Endothelial cell (in vitro differentiated cells): ENCODE measurements around the gene FOXA1. TPM values are rescaled to one million over a fixed set of nuclear protein-coding genes. Genes with fewer than 3 reads are reported as not detected.

Source experiments
- DNase-seq: peaks from one replicate; pipeline ENCODE4 v3.0.0; 2021; ENCODE audit warnings: low spot score
- H3K27ac Mint-ChIP-seq: one replicate; pipeline ENCODE4 v1.8.0; 2021; ENCODE audit warnings: mixed read lengths, inconsistent platforms; ENCODE audit not compliant: unreplicated experiment
- H3K27me3 Mint-ChIP-seq: one replicate; pipeline ENCODE4 v1.8.0; 2021; ENCODE audit warnings: mild to moderate bottlenecking, moderate library complexity, mixed read lengths, inconsistent platforms; ENCODE audit not compliant: unreplicated experiment
- H3K36me3 Mint-ChIP-seq: one replicate; pipeline ENCODE4 v1.8.0; 2021; ENCODE audit warnings: mild to moderate bottlenecking, low read depth, mixed read lengths, inconsistent platforms; ENCODE audit not compliant: unreplicated experiment
- H3K4me1 Mint-ChIP-seq: one replicate; pipeline ENCODE4 v1.8.0; 2021; ENCODE audit warnings: mild to moderate bottlenecking, mixed read lengths, inconsistent platforms; ENCODE audit not compliant: unreplicated experiment
- H3K4me3 Mint-ChIP-seq: one replicate; pipeline ENCODE4 v1.8.0; 2021; ENCODE audit warnings: mild to moderate bottlenecking, mixed read lengths, inconsistent platforms; ENCODE audit not compliant: unreplicated experiment
- H3K9me3 Mint-ChIP-seq: one replicate; pipeline ENCODE4 v1.8.0; 2021; ENCODE audit warnings: mixed read lengths, inconsistent platforms; ENCODE audit not compliant: unreplicated experiment
- CTCF ChIP-seq: fragments of 200-600 bp; sonication (generic); IDR thresholded peaks from one replicate; pipeline ENCODE4 v1.5.0; 2021; ENCODE audit warnings: antibody characterized with exemption; ENCODE audit not compliant: unreplicated experiment
- total RNA-seq: library from RNA; stranded (reverse); fragmentation: NEBNext Ultra II Directional; extraction: Animal tissue kit (Norgen Biotek cat#: 25700); gene quantifications from one replicate; pipeline ENCODE4 v1.2.1, GENCODE V29; 2021; ENCODE audit not compliant: unreplicated experiment

Gene FOXA1
- total RNA-seq, 1 donor from 2014 or later, result 5.2 TPM

- no peak overlapping the region for H3K27ac Mint-ChIP-seq
- H3K9me3 Mint-ChIP-seq, result peaks cover 5% of the 10 kb centered on the region
- TF ChIP-seq CTCF, result no peak
- H3K27me3 Mint-ChIP-seq, result peaks cover 7% of the 10 kb centered on the region
- peak overlapping the region; percentile 6 for H3K4me3 Mint-ChIP-seq
- H3K36me3 Mint-ChIP-seq, result peaks cover 19% of the 10 kb centered on the region
- DNase-seq, result no peak
- peaks cover 23% of the 10 kb centered on the region for H3K4me1 Mint-ChIP-seq
Observed at GRCh38 chr14:37615582-37616289, 20.7 kb upstream of the FOXA1 start.

GRCh38 chr14:37610945-37611523 is 16.0 kb upstream of the FOXA1 start:
- peaks cover 5% of the 10 kb centered on the region for H3K4me1 Mint-ChIP-seq
- TF ChIP-seq CTCF, result no peak
- H3K27me3 Mint-ChIP-seq, result peaks cover 10% of the 10 kb centered on the region
- H3K27ac Mint-ChIP-seq, result no peak overlapping the region
- H3K4me3 Mint-ChIP-seq, result peak overlapping the region; percentile 51
- H3K36me3 Mint-ChIP-seq, result peaks cover 17% of the 10 kb centered on the region
- DNase-seq, result no peak
- H3K9me3 Mint-ChIP-seq, result peaks cover 5% of the 10 kb centered on the region

DNA sequence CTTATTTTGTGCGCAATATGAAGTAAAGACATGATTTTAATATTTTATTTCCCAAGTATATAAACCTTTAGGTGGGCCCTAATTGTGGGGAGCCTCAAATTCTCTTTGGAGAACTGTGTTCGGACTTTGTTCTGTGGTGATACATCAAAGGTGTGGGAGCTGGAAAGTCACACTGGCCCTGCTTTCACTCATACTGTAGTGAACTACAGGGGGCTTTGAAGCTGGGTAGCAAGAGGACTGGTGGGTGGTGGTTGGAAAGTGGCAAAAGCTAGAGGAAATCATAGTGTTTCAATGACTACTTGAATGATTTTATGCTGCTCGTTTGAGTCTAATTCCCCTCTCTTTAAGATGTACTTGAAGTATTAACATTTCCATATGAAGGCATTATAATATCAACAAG is 13.6 kb upstream of the FOXA1 start:
- no peaks in the 10 kb centered on the region for H3K9me3 Mint-ChIP-seq
- H3K27me3 Mint-ChIP-seq, result peaks cover 18% of the 10 kb centered on the region
- H3K36me3 Mint-ChIP-seq, result peaks cover 9% of the 10 kb centered on the region

DNA sequence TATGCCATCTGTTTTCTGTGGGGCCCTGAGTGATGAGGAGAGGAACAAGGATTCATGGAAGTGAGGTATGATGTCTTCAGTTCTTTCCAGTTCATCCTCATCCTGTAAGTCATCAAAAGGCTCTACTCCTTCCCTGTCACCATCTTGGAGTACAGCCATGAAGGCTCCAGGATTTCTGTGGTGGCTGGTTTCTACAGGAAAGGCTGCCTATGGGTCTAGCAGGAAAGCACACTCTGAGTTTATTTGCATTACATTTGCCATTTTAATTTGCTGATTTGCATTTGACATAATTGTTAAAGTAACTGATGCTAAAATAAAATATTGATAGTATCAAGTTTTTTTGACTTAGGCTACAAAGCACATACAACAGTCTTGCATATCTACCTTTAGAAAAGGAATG is 11.6 kb upstream of the FOXA1 start:
- Mint-ChIP-seq H3K36me3 (peaks cover 5% of the 10 kb centered on the region), H3K27ac (no peak overlapping the region), H3K27me3 (peaks cover 26% of the 10 kb centered on the region), H3K4me3 (no peak overlapping the region), H3K4me1 (peaks cover 5% of the 10 kb centered on the region), H3K9me3 (no peaks in the 10 kb centered on the region)
- no peak for DNase-seq
- no peak for TF ChIP-seq CTCF

More for the DNA sequence above, 13.6 kb upstream of the FOXA1 start:
- no peak for DNase-seq
- H3K4me1 Mint-ChIP-seq, result peaks cover 5% of the 10 kb centered on the region
- TF ChIP-seq CTCF, result no peak
- H3K4me3 Mint-ChIP-seq, result no peak overlapping the region
- H3K27ac Mint-ChIP-seq, result no peak overlapping the region

- TF ChIP-seq CTCF, result no peak
- H3K4me1 Mint-ChIP-seq, result peaks cover 2% of the 10 kb centered on the region
- no peak overlapping the region for H3K27ac Mint-ChIP-seq
- H3K27me3 Mint-ChIP-seq, result peaks cover 32% of the 10 kb centered on the region
- DNase-seq, result no peak
- H3K36me3 Mint-ChIP-seq, result no peaks in the 10 kb centered on the region
- no peak overlapping the region for H3K4me3 Mint-ChIP-seq
- H3K9me3 Mint-ChIP-seq, result no peaks in the 10 kb centered on the region
Observed at GRCh38 chr14:37603688-37604251, 8.7 kb upstream of the FOXA1 start.
